Mesenteric fat pad (tissue), 1 donor: ENCODE results near the gene MYO3B. TPM values are rescaled to one million over a fixed set of nuclear protein-coding genes. Genes with fewer than 3 reads are reported as not detected.

Experiments used
- DNase-seq: peaks from one replicate; pipeline ENCODE4 v3.0.0-alpha.2; 2020; ENCODE audit warnings: low spot score
- total RNA-seq: library from RNA; stranded (reverse); fragmentation: NEBNext Ultra II Directional; extraction: Animal tissue kit (Norgen Biotek cat#: 25700); gene quantifications from one replicate; pipeline ENCODE4 v1.2.1, GENCODE V29; 2021
- donor health status: DM: yes; HTN: yes; CAD: no.

Gene MYO3B
- total RNA-seq, 1 donor from 2014 or later = not detected

DNA sequence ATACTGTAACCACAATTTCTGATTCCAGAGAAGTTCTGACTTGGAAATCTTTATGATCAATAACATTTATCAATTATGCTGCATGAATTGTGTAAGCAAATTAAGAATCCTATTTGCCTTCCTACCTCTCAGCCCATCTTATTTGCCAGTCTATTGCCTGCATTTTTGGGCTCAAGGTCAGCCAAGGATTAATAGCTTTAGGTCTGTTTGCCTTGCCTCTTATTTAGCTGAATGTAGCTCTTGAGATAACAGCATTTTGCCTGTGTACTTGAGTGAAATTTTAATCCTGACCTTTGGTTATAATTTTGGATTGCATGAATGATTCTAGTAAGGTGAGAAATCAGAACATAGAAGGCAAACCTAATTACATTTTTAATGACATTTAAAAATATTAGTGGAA, 51.2 kb downstream of the MYO3B start:
- no peak for DNase-seq

GRCh38 chr2:170229744-170230143, 51.8 kb downstream of the MYO3B start:
- no peak for DNase-seq

GRCh38 chr2:170235860-170236679, 58.1 kb downstream of the MYO3B start:
- no peak for DNase-seq

- DNase-seq = no peak
Observed at GRCh38 chr2:170236680-170237047, 58.7 kb downstream of the MYO3B start.

DNA sequence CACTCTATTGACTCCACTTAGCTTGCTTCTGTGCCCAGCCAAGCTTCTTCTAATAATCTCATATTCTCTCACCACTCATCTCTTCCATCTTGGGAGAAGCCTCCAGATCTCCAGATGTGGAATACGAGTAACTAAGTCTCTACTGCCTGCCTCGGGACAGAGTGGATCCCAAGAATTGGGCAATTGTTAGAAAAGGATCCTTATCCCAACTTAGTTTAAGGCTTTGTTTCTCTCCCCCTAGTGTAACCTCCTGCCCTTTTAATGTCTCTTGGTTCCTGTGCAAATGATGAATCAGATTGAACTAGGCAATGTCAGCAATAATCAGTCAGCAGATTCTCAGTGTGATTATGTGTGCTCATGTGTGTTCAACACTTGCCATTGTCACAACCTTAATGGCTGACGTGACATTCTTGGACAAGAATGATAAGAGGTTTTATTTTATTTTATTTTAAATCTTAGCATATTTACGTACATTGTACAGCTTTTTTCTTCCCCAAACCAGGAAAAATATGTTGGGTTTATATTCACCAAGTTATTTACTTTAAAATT, 59.7 kb downstream of the MYO3B start:
- no peak for DNase-seq

DNA sequence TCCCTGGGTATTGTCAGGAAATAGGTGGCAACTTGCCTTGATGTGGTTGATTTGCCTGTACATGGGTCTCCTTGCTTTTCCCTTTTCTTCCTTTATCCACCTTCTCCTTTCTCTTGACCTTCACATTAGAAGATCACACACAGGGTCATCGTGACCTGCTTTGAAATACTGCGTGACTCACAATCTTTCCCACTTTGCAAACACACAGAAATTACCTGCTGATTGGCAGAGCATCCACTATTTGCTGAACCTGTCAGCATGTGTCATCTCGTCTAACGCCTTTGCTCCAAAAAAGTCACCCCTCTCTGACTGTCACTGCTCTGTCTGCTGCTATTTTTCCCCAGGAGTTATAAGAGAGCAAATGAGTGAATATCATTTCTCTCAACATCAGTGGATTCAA, 60.8 kb downstream of the MYO3B start:
- no peak for DNase-seq

GRCh38 chr2:170240629-170241028, 62.7 kb downstream of the MYO3B start:
- DNase-seq = no peak

DNA sequence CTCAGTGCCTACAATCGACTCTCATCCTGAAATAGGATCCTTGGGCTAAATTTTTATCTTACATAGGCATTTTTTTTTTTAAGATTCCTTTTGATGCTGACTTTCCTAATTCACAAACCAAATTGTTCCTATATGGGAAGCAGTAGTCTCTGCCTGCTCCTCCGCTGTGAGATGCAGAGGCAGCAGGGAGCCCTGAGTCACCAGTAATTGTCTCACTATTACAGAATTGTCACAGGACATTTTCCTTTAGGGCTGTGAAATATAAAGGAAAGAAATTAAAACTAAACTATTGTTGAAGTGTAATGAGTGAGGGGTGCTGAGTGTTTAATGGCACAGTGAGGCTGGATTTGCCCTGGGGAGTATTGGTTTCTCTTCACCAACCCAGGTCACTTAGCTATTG, 63.8 kb downstream of the MYO3B start:
- DNase-seq = no peak

GRCh38 chr2:170243118-170243837, 65.3 kb downstream of the MYO3B start:
- DNase-seq = no peak

GRCh38 chr2:170243898-170244297, 66.0 kb downstream of the MYO3B start:
- no peak for DNase-seq

DNA sequence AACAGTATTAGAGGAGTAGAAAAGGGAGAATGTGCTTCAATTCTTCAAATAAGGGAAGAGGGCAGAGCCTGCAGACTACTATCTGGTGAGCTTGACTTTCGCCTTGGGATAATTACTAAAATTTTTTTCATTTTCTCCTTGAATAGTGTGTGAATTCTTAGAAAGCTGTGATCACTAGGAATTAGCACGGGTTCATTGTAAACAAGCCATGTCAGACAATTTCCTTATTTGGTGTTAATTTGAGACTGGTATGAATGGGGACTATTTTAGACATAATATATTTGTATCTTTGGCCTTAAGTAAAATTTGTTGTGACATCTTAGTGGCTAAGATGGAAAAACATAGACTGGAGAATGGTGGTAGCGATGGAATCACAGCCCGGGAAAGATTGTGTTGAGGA, 66.6 kb downstream of the MYO3B start:
- no peak for DNase-seq

DNA sequence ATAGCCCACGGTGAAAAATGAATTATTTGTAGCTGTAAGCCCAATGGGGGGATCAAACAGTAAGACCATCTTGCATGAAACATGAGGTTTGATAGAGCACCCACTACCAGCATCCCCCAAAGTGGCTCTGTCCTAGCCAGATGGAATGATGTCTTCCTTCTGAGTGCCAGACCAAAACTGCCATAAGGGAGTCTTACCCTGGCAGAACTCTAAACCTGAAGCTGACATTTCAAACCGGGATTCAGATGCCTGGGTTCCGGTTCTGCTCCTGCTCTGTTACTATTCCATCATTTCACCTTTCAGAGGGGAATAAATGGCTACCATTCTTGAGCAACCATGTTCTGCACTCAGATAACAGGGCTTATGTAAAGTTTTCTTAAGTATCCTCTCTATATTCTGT, 67.4 kb downstream of the MYO3B start:
- no peak for DNase-seq

- DNase-seq = no peak
Observed at GRCh38 chr2:170247333-170247732, 69.4 kb downstream of the MYO3B start.

GRCh38 chr2:170247882-170248393, 70.0 kb downstream of the MYO3B start:
- DNase-seq = no peak

DNA sequence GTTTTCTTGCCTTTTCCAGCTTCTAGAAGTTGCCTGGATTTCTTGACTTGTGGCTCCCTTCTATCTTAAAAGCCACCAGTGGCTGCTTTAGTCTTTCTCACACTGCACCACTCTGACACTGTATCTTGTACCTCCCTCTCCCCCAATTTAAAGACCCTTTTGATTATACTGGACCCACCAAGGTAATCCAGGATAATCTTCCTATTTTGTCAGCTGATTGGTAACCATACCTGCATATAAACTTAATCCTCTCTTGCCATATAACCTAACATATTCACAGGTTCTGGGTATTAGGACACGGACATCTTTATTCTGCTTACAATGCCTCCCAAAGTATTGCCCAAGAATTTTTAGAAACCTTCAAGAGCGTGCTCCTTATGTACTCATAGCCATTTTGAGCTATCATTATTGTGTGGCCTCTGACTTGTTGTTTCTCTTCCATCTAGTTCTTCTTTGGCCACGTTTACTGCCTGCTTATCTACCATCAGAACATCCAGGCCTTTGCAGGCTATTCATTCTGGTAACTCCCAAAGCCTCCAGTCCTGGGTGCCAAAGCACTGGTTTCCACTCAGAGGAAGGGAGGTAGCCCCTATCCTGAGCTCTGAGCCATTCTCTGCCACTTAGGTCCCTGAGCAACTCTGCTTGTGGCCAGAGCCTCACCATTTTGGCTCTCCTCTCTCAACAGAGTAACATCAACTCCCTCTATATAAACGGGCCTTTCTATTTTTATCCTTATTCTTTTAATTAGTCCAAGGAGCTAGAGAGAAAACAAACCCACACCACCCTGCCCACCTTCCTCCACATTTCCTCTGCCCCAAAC, 70.8 kb downstream of the MYO3B start:
- no peak for DNase-seq

GRCh38 chr2:170249761-170250160, 71.8 kb downstream of the MYO3B start:
- DNase-seq = no peak

GRCh38 chr2:170250584-170250983, 72.6 kb downstream of the MYO3B start:
- no peak for DNase-seq

GRCh38 chr2:170252414-170252813, 74.5 kb downstream of the MYO3B start:
- DNase-seq = no peak

GRCh38 chr2:170253721-170254230, 75.8 kb downstream of the MYO3B start:
- DNase-seq = no peak

DNA sequence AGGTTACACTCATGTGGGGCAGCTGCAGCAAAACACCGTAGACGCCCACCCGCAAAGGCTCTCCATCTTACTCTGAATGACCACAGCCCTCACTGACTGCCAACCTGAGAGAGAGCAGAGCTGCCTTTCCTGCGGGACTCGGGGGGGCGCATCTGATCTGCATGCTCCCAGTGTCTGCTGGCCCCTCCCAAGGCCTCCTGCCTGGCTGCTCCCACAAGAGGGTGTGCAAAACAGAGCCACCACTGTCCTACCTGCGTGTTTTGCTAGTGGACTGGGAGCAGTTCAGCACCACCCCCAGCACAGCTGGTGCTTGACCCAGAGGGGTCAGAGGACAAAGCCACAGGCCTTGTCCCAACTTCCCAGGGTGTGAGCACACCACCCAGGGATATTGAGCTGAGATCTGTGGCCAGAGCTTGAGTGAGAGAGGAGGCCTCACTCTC, 76.4 kb downstream of the MYO3B start:
- no peak for DNase-seq

DNA sequence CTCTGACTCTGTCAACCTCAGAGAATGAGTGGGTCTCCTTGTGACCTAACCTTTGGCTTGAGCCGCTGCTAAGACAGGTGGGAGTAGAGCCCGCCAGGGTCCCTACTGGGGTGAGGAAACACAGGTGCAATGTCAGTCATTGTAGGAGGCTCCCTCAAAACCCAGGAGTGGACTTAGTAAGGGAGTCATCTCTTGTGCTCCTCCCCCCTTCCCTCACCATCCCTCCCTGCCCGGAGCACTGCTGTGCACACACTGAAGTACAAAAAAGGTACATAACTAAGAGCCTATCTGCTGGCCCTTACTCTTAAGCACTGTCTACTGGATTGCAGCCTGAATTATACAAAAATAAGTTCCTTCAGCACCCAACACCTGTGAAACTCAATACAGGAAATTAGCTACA, 77.2 kb downstream of the MYO3B start:
- no peak for DNase-seq
